ENCODE measurements around the gene GHRHR.

GHRHR gene

DNA sequence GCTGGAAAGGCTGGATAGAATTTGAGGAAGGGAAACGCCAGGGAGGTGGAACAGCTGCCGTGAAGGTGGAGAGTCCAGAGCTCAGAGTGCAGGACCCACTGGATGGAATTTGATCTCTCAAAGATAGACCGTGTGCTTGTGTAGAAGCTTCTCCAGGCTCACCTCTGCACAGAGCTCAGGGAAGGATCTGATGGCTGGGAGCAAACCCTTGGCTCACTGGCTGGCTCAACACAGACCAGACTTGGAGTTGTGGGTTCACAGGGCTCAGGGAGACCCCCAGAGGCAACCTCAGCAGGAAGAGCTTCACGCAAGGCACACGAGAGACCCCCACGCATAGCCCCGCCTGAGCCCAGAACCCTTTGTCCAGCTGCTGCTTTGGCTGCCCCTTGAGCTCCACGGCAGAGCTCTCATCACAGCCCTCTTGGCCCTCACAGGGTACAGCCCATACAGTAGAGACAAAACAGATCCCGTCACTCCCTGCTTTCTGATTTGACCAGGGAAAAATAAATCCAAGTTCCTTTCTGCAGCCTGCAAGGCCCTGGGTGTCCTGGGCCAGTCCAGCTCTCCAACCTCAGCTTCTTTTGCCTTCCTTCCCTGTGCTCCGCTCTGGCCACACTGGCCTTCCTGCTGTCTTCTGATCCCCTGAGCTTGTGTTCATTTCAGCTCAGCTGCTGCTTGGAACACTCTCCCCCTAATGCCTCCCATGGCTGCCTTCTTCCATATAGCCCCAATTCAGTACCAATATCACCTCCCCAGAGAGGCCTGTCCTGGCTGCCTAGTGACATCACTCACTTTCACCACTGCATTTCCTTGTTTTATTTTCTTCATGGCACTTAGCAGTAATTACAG lies 26.3 kb downstream of the GHRHR start:
- H3K9ac ChIP-seq (ENCODE audit: low read length), result no peak overlapping the region
- no peak overlapping the region for H3K27ac ChIP-seq (ENCODE audit: low read depth, low read length, poor library complexity, severe bottlenecking)
- no peaks in the 10 kb centered on the region for H3K9me3 ChIP-seq (ENCODE audit: low read length)
- peaks cover 7% of the 10 kb centered on the region; the same call in 1 of the 2 replicates for H3K27me3 ChIP-seq (ENCODE audit: insufficient read depth, low read length)
- no peaks in the 10 kb centered on the region for H3F3A ChIP-seq (ENCODE audit: insufficient read depth, low read length)
- no peaks in the 10 kb centered on the region for H3K79me2 ChIP-seq (ENCODE audit: insufficient read depth, low read length)
- no peak overlapping the region for H3K4me3 ChIP-seq (ENCODE audit: low read depth, low read length, poor library complexity, severe bottlenecking)
- no peaks in the 10 kb centered on the region for H4K20me1 ChIP-seq (ENCODE audit: insufficient read depth, low read length)
- no peak overlapping the region for H3K4me2 ChIP-seq (ENCODE audit: low read length)
- H3K9me2 ChIP-seq (ENCODE audit: low read depth, low read length), result no peaks in the 10 kb centered on the region
- TF ChIP-seq, protein P1, sequence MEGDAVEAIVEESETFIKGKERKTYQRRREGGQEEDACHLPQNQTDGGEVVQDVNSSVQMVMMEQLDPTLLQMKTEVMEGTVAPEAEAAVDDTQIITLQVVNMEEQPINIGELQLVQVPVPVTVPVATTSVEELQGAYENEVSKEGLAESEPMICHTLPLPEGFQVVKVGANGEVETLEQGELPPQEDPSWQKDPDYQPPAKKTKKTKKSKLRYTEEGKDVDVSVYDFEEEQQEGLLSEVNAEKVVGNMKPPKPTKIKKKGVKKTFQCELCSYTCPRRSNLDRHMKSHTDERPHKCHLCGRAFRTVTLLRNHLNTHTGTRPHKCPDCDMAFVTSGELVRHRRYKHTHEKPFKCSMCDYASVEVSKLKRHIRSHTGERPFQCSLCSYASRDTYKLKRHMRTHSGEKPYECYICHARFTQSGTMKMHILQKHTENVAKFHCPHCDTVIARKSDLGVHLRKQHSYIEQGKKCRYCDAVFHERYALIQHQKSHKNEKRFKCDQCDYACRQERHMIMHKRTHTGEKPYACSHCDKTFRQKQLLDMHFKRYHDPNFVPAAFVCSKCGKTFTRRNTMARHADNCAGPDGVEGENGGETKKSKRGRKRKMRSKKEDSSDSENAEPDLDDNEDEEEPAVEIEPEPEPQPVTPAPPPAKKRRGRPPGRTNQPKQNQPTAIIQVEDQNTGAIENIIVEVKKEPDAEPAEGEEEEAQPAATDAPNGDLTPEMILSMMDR (IDR thresholded peaks at IDR 0.05; ENCODE audit: low read length), result no peak
- TF ChIP-seq EZH2 (IDR thresholded peaks at IDR 0.05; ENCODE audit: borderline replicate concordance, low read length), result no peak
- no peaks in the 10 kb centered on the region for H3K4me1 ChIP-seq (ENCODE audit: insufficient read depth, low read length, severe bottlenecking)
- no peaks in the 10 kb centered on the region for H3K36me3 ChIP-seq (ENCODE audit: insufficient read depth, low read length)
- H2AFZ ChIP-seq (ENCODE audit: low read length), result no peak overlapping the region

DNA sequence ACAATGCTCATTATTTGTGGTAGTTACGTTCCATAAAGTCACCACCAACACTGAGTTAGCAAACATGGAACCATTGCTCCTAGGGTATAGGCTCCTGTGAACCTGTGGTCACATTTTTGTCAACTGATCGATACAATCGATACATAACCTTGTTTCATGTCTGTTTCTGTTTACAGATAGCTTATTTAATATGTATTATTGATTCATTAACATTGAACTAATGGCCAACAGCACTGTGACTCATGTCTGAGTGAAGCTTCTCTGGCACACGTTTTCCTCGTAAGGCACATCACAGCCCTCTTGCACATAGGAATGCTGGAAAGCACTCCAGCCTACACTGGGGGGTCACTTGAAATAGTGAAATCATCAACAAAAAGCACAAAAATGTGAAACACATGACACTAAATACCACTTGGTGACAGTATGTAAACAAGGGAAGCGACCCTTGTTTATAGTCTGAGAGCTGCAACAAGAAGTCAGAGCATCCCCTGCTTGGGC lies 27.0 kb downstream of the GHRHR start:
- peaks cover 9% of the 10 kb centered on the region; the same call in 1 of the 2 replicates for H3K27me3 ChIP-seq (ENCODE audit: insufficient read depth, low read length)

DNA sequence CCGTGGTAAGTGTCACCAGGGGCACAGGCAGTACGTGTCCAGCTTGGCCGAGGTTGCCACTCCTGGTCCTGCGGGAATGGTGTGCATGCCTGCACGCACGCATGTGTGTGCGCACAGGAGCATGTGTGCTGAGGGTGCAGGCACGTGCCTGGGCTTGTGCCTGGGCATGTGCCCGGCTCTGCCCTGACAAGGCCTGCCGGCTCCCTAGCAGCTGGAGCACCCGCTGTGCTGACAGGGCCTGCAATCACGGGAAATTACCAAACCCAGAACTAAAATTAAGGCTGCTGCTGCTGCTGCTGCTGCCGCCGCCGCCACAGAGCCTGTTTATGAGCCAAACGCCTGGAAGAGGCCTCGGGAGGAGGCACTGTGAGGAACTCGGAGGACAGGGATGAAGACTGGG lies 28.7 kb downstream of the GHRHR start:
- Histone ChIP-seq H3K9me2 (ENCODE audit: low read depth, low read length) (no peaks in the 10 kb centered on the region), H3K9ac (ENCODE audit: low read length) (no peak overlapping the region), H3F3A (ENCODE audit: insufficient read depth, low read length) (no peaks in the 10 kb centered on the region), H3K27me3 (ENCODE audit: insufficient read depth, low read length) (peaks cover 9% of the 10 kb centered on the region; the same call in 1 of the 2 replicates), H3K4me2 (ENCODE audit: low read length) (no peak overlapping the region), H3K27ac (ENCODE audit: low read depth, low read length, poor library complexity, severe bottlenecking) (no peak overlapping the region), H3K36me3 (ENCODE audit: insufficient read depth, low read length) (no peaks in the 10 kb centered on the region), H3K4me1 (ENCODE audit: insufficient read depth, low read length, severe bottlenecking) (no peaks in the 10 kb centered on the region), H3K4me3 (ENCODE audit: low read depth, low read length, poor library complexity, severe bottlenecking) (no peak overlapping the region), H3K79me2 (ENCODE audit: insufficient read depth, low read length) (no peaks in the 10 kb centered on the region), H4K20me1 (ENCODE audit: insufficient read depth, low read length) (no peaks in the 10 kb centered on the region), H3K9me3 (ENCODE audit: low read length) (no peaks in the 10 kb centered on the region), H2AFZ (ENCODE audit: low read length) (no peak overlapping the region)
- TF ChIP-seq, protein P1 (IDR thresholded peaks at IDR 0.05; ENCODE audit: low read length), result no peak
- TF ChIP-seq EZH2 (IDR thresholded peaks at IDR 0.05; ENCODE audit: borderline replicate concordance, low read length), result no peak

More for the DNA sequence above, 27.0 kb downstream of the GHRHR start:
- Histone ChIP-seq H3K9ac (ENCODE audit: low read length) (no peak overlapping the region), H3K4me3 (ENCODE audit: low read depth, low read length, poor library complexity, severe bottlenecking) (no peak overlapping the region), H3F3A (ENCODE audit: insufficient read depth, low read length) (no peaks in the 10 kb centered on the region), H3K4me1 (ENCODE audit: insufficient read depth, low read length, severe bottlenecking) (no peaks in the 10 kb centered on the region), H2AFZ (ENCODE audit: low read length) (no peak overlapping the region), H3K27ac (ENCODE audit: low read depth, low read length, poor library complexity, severe bottlenecking) (no peak overlapping the region), H4K20me1 (ENCODE audit: insufficient read depth, low read length) (no peaks in the 10 kb centered on the region), H3K36me3 (ENCODE audit: insufficient read depth, low read length) (no peaks in the 10 kb centered on the region), H3K79me2 (ENCODE audit: insufficient read depth, low read length) (no peaks in the 10 kb centered on the region), H3K9me2 (ENCODE audit: low read depth, low read length) (no peaks in the 10 kb centered on the region), H3K9me3 (ENCODE audit: low read length) (no peaks in the 10 kb centered on the region), H3K4me2 (ENCODE audit: low read length) (no peak overlapping the region)
- TF ChIP-seq, protein P1 (IDR thresholded peaks at IDR 0.05; ENCODE audit: low read length), result no peak
- no peak for TF ChIP-seq EZH2 (IDR thresholded peaks at IDR 0.05; ENCODE audit: borderline replicate concordance, low read length)
